ENCODE results near the gene GNAO1.

The GNAO1 gene

DNA sequence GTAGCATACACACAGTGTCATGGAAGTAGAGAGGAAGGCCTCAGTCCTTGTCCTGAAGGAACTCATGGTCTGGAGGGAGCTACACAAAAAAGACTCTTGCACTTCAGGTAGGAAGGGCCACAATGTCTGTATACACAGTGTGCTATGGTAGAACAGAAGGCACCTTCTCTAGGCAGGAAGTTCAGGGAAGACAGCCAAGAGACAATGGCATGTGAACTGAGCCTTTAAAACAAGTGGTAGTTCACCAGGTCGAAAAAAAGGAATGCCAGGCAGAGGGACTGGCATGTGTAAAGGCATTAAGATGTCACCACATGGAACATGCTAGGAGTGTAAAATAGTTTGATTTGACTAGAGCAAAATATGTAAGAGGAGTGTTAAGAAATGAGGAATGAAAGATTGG is 9.7 kb downstream of the GNAO1 start:
- Histone ChIP-seq H3K27me3 (ENCODE audit: control insufficient read depth in 3 of 3, insufficient read depth in 3 of 3, low read depth in 1 of 3, low read length in 3 of 3) (peaks cover 0 to 12% (median 0%) of the 10 kb centered on the region in 3 experiments), H3K14ac (ENCODE audit: low read length) (no peak overlapping the region), H3K4ac (ENCODE audit: low read length) (no peak overlapping the region), H3K79me1 (ENCODE audit: low read depth, low read length) (no peaks in the 10 kb centered on the region), H2BK15ac (ENCODE audit: low read length) (no peak overlapping the region), H4K8ac (ENCODE audit: low read depth, low read length) (no peak overlapping the region), H4K91ac (ENCODE audit: low read depth, low read length, poor library complexity) (no peak overlapping the region), H2AK5ac (ENCODE audit: low read depth, low read length) (no peak overlapping the region), H3K36me3 (replicated peaks in 1 of 2; ENCODE audit: control insufficient read depth in 2 of 2, insufficient read depth in 2 of 2, low read length in 2 of 2) (no peaks in the 10 kb centered on the region), H3K27ac (replicated peaks; ENCODE audit: low read length) (no peak overlapping the region), H3K18ac (ENCODE audit: low read length) (no peak overlapping the region), H3K4me3 (ENCODE audit: low read length in 2 of 2) (no peak overlapping the region), H3K4me2 (ENCODE audit: insufficient read depth, low read length, poor library complexity, severe bottlenecking) (no peak overlapping the region), H3K23ac (ENCODE audit: low read depth, low read length, poor library complexity) (no peak overlapping the region), H3K9me3 (replicated peaks in 1 of 2; ENCODE audit: control insufficient read depth in 2 of 2, insufficient read depth in 1 of 2, low read depth in 1 of 2, low read length in 2 of 2) (no peaks in the 10 kb centered on the region), H3K9ac (ENCODE audit: low read depth, low read length, poor library complexity) (no peak overlapping the region), H2AFZ (ENCODE audit: low read length) (no peak overlapping the region), H3K4me1 (ENCODE audit: control insufficient read depth in 2 of 2, insufficient read depth in 1 of 2, low read depth in 1 of 2, low read length in 2 of 2) (no peaks in the 10 kb centered on the region), H2BK5ac (ENCODE audit: low read length) (no peak overlapping the region), H2BK12ac (ENCODE audit: low read length) (no peak overlapping the region), H2BK120ac (ENCODE audit: low read depth, low read length) (no peak overlapping the region)
- DNase-seq (ENCODE audit: low spot score), result no peak
- no CpG with 5 or more reads among the region's 1 CpG for WGBS, 2 donors (ENCODE audit: extremely low coverage in 2 of 2, insufficient read length in 2 of 2, insufficient replicate concordance in 1 of 2)

DNA sequence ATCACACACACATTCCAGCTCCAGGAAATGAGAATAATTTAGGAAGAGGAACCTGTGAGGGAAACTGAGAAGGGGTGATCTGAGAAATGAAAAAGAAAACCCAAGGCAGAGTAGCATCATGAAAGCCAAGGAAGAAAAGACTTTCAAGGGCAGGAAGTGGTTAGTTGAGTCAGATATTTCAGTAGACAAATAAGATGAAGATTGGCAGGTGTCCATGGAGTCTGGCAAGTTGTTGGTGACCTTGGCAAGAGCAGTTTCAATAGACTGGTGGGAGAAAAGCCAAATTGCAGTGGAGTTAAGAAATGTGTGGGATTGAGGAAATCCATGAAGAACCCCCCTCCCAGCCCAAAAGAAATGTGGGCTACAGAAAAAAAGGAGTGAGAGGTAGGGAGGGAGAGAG is 10.7 kb downstream of the GNAO1 start:
- H3K9ac ChIP-seq (ENCODE audit: low read depth, low read length, poor library complexity), result no peak overlapping the region
- H3K14ac ChIP-seq (ENCODE audit: low read length), result no peak overlapping the region
- H3K4me1 ChIP-seq (ENCODE audit: control insufficient read depth in 2 of 2, insufficient read depth in 1 of 2, low read depth in 1 of 2, low read length in 2 of 2), result no peaks in the 10 kb centered on the region
- no peak overlapping the region for H2BK15ac ChIP-seq (ENCODE audit: low read length)
- peaks cover 0 to 12% (median 0%) of the 10 kb centered on the region in 3 experiments for H3K27me3 ChIP-seq (ENCODE audit: control insufficient read depth in 3 of 3, insufficient read depth in 3 of 3, low read depth in 1 of 3, low read length in 3 of 3)
- H4K8ac ChIP-seq (ENCODE audit: low read depth, low read length), result no peak overlapping the region
- no peak overlapping the region for H2AFZ ChIP-seq (ENCODE audit: low read length)
- H3K9me3 ChIP-seq (replicated peaks in 1 of 2; ENCODE audit: control insufficient read depth in 2 of 2, insufficient read depth in 1 of 2, low read depth in 1 of 2, low read length in 2 of 2), result no peaks in the 10 kb centered on the region
- no peak overlapping the region for H2AK5ac ChIP-seq (ENCODE audit: low read depth, low read length)
- H3K23ac ChIP-seq (ENCODE audit: low read depth, low read length, poor library complexity), result no peak overlapping the region
- no peak overlapping the region for H3K4me3 ChIP-seq (ENCODE audit: low read length in 2 of 2)
- no peak overlapping the region for H3K27ac ChIP-seq (replicated peaks; ENCODE audit: low read length)
- no peak overlapping the region for H3K4me2 ChIP-seq (ENCODE audit: insufficient read depth, low read length, poor library complexity, severe bottlenecking)
- no peak overlapping the region for H2BK120ac ChIP-seq (ENCODE audit: low read depth, low read length)
- no peaks in the 10 kb centered on the region for H3K36me3 ChIP-seq (replicated peaks in 1 of 2; ENCODE audit: control insufficient read depth in 2 of 2, insufficient read depth in 2 of 2, low read length in 2 of 2)
- no peak overlapping the region for H4K91ac ChIP-seq (ENCODE audit: low read depth, low read length, poor library complexity)
- H3K79me1 ChIP-seq (ENCODE audit: low read depth, low read length), result no peaks in the 10 kb centered on the region
- H2BK5ac ChIP-seq (ENCODE audit: low read length), result no peak overlapping the region
- no peak overlapping the region for H2BK12ac ChIP-seq (ENCODE audit: low read length)
- no peak overlapping the region for H3K4ac ChIP-seq (ENCODE audit: low read length)
- DNase-seq (ENCODE audit: low spot score), result no peak
- no peak overlapping the region for H3K18ac ChIP-seq (ENCODE audit: low read length)

DNA sequence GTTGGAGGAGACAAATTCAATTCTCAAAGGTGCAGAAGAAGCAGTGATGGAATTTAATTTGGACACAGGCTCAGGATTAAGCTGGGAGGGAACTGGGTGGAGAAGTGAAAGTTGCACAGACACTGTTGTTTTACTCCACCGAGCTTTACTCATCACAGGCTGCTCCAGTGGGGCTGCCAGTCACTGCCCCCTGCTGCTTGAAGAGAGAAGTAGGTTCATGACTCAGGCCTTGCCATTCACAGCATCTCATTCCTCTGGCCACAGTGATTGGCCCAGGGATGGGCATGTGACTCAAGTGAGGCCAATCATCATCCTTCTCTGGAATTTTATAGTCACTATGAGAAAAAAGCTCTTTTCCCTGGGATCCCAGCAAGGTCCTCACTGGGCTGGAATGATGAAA is 11.8 kb downstream of the GNAO1 start:
- Histone ChIP-seq H2BK12ac (ENCODE audit: low read length) (no peak overlapping the region), H2AK5ac (ENCODE audit: low read depth, low read length) (no peak overlapping the region), H3K4me2 (ENCODE audit: insufficient read depth, low read length, poor library complexity, severe bottlenecking) (no peak overlapping the region), H3K23ac (ENCODE audit: low read depth, low read length, poor library complexity) (no peak overlapping the region), H3K14ac (ENCODE audit: low read length) (no peak overlapping the region), H3K79me1 (ENCODE audit: low read depth, low read length) (no peaks in the 10 kb centered on the region), H2AFZ (ENCODE audit: low read length) (no peak overlapping the region), H2BK120ac (ENCODE audit: low read depth, low read length) (no peak overlapping the region), H3K27me3 (ENCODE audit: control insufficient read depth in 3 of 3, insufficient read depth in 3 of 3, low read depth in 1 of 3, low read length in 3 of 3) (peaks cover 0 to 9% (median 0%) of the 10 kb centered on the region in 3 experiments), H3K4ac (ENCODE audit: low read length) (no peak overlapping the region), H4K8ac (ENCODE audit: low read depth, low read length) (no peak overlapping the region), H3K36me3 (replicated peaks in 1 of 2; ENCODE audit: control insufficient read depth in 2 of 2, insufficient read depth in 2 of 2, low read length in 2 of 2) (no peaks in the 10 kb centered on the region), H4K91ac (ENCODE audit: low read depth, low read length, poor library complexity) (no peak overlapping the region), H3K4me1 (ENCODE audit: control insufficient read depth in 2 of 2, insufficient read depth in 1 of 2, low read depth in 1 of 2, low read length in 2 of 2) (no peaks in the 10 kb centered on the region), H3K18ac (ENCODE audit: low read length) (no peak overlapping the region), H3K27ac (replicated peaks; ENCODE audit: low read length) (no peak overlapping the region), H2BK15ac (ENCODE audit: low read length) (no peak overlapping the region), H3K9ac (ENCODE audit: low read depth, low read length, poor library complexity) (no peak overlapping the region), H3K9me3 (replicated peaks in 1 of 2; ENCODE audit: control insufficient read depth in 2 of 2, insufficient read depth in 1 of 2, low read depth in 1 of 2, low read length in 2 of 2) (no peaks in the 10 kb centered on the region), H2BK5ac (ENCODE audit: low read length) (no peak overlapping the region), H3K4me3 (ENCODE audit: low read length in 2 of 2) (no peak overlapping the region)
- WGBS, 2 donors (ENCODE audit: extremely low coverage in 2 of 2, insufficient read length in 2 of 2, insufficient replicate concordance in 1 of 2), result no CpG with 5 or more reads among the region's 1 CpG
- no peak for DNase-seq (ENCODE audit: low spot score)

DNA sequence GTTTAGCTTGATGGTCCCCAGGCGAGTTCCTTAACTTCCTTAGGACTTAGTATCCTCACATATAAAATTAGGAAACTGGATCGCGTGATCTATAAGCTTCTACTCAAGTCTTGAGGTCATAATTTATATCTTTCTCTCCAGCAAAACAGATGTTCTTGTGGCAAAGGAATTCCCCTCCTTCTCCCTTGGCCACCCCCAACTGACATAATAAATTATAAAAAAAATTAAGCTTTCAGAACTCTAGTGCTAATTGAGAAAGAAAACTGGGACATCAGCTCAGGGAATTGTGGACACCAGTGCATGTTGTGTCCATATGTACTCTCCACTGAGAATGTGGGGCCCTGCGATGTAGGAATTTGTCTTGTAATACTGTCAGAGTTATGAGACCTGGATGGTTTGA is 13.5 kb downstream of the GNAO1 start:
- no peak overlapping the region for H2BK15ac ChIP-seq (ENCODE audit: low read length)
- H2BK120ac ChIP-seq (ENCODE audit: low read depth, low read length), result no peak overlapping the region
- DNase-seq (ENCODE audit: low spot score), result no peak
- H2AK5ac ChIP-seq (ENCODE audit: low read depth, low read length), result no peak overlapping the region
- H3K9ac ChIP-seq (ENCODE audit: low read depth, low read length, poor library complexity), result no peak overlapping the region
- H3K23ac ChIP-seq (ENCODE audit: low read depth, low read length, poor library complexity), result no peak overlapping the region
- H3K27me3 ChIP-seq (ENCODE audit: control insufficient read depth in 3 of 3, insufficient read depth in 3 of 3, low read depth in 1 of 3, low read length in 3 of 3), result peaks cover 0 to 9% (median 0%) of the 10 kb centered on the region in 3 experiments
- no peak overlapping the region for H4K91ac ChIP-seq (ENCODE audit: low read depth, low read length, poor library complexity)
- H3K36me3 ChIP-seq (replicated peaks in 1 of 2; ENCODE audit: control insufficient read depth in 2 of 2, insufficient read depth in 2 of 2, low read length in 2 of 2), result no peaks in the 10 kb centered on the region
- H4K8ac ChIP-seq (ENCODE audit: low read depth, low read length), result no peak overlapping the region
- no peaks in the 10 kb centered on the region for H3K79me1 ChIP-seq (ENCODE audit: low read depth, low read length)
- no peaks in the 10 kb centered on the region for H3K4me1 ChIP-seq (ENCODE audit: control insufficient read depth in 2 of 2, insufficient read depth in 1 of 2, low read depth in 1 of 2, low read length in 2 of 2)
- H3K9me3 ChIP-seq (replicated peaks in 1 of 2; ENCODE audit: control insufficient read depth in 2 of 2, insufficient read depth in 1 of 2, low read depth in 1 of 2, low read length in 2 of 2), result no peaks in the 10 kb centered on the region
- no peak overlapping the region for H3K14ac ChIP-seq (ENCODE audit: low read length)
- H3K18ac ChIP-seq (ENCODE audit: low read length), result no peak overlapping the region
- no peak overlapping the region for H3K27ac ChIP-seq (replicated peaks; ENCODE audit: low read length)
- H2BK5ac ChIP-seq (ENCODE audit: low read length), result no peak overlapping the region
- no peak overlapping the region for H2AFZ ChIP-seq (ENCODE audit: low read length)
- no peak overlapping the region for H2BK12ac ChIP-seq (ENCODE audit: low read length)
- no CpG with 5 or more reads among the region's 4 CpGs for WGBS, 2 donors (ENCODE audit: extremely low coverage in 2 of 2, insufficient read length in 2 of 2, insufficient replicate concordance in 1 of 2)
- H3K4me2 ChIP-seq (ENCODE audit: insufficient read depth, low read length, poor library complexity, severe bottlenecking), result no peak overlapping the region
- no peak overlapping the region for H3K4ac ChIP-seq (ENCODE audit: low read length)
- no peak overlapping the region for H3K4me3 ChIP-seq (ENCODE audit: low read length in 2 of 2)
